ENCODE results near the gene DPP6. TPM values are rescaled to one million over a fixed set of nuclear protein-coding genes. Genes with fewer than 3 reads are reported as not detected.

DPP6 gene
- total RNA-seq, 2 experiments from 2014 or later, result not detected

GRCh38 chr7:154623399-154623798, 571.2 kb downstream of the DPP6 start:
- H3K4me3 Mint-ChIP-seq, result no peak overlapping the region
- CTCF ChIA-PET, result no interaction called here
- peaks cover 2% of the 10 kb centered on the region for H3K9me3 Mint-ChIP-seq
- no peaks in the 10 kb centered on the region for H3K36me3 Mint-ChIP-seq
- POLR2A ChIA-PET, result no interaction called here
- no peaks in the 10 kb centered on the region for H3K4me1 Mint-ChIP-seq (ENCODE audit: low read depth)
- no peaks in the 10 kb centered on the region for H3K27me3 Mint-ChIP-seq
- intact Hi-C loops (cut with micrococcal nuclease), result no loop called here
- no peak overlapping the region for H3K27ac Mint-ChIP-seq
- no peak for DNase-seq

- ChIA-PET CTCF (no interaction called here), POLR2A (no interaction called here)
- Mint-ChIP-seq H3K27ac (no peak overlapping the region), H3K4me3 (no peak overlapping the region), H3K9me3 (peaks cover 6% of the 10 kb centered on the region), H3K4me1 (ENCODE audit: low read depth) (no peaks in the 10 kb centered on the region), H3K27me3 (no peaks in the 10 kb centered on the region), H3K36me3 (no peaks in the 10 kb centered on the region)
- no peak for DNase-seq
- intact Hi-C loops (cut with micrococcal nuclease), result no loop called here
These were observed 575.6 kb downstream of the DPP6 start for GRCh38 chr7:154627646-154628290.

- Mint-ChIP-seq H3K27me3 (no peaks in the 10 kb centered on the region), H3K27ac (no peak overlapping the region), H3K36me3 (no peaks in the 10 kb centered on the region), H3K9me3 (peaks cover 6% of the 10 kb centered on the region), H3K4me1 (ENCODE audit: low read depth) (no peaks in the 10 kb centered on the region), H3K4me3 (no peak overlapping the region)
- CTCF ChIA-PET, result no interaction called here
- no peak for DNase-seq
- POLR2A ChIA-PET, result no interaction called here
- intact Hi-C loops (cut with micrococcal nuclease), result no loop called here
These were observed 576.4 kb downstream of the DPP6 start for GRCh38 chr7:154628556-154628955.

- POLR2A ChIA-PET, result no interaction called here
- no peak for DNase-seq
- H3K4me1 Mint-ChIP-seq (ENCODE audit: low read depth), result no peaks in the 10 kb centered on the region
- no peak overlapping the region for H3K27ac Mint-ChIP-seq
- H3K27me3 Mint-ChIP-seq, result no peaks in the 10 kb centered on the region
- peaks cover 9% of the 10 kb centered on the region for H3K9me3 Mint-ChIP-seq
- H3K4me3 Mint-ChIP-seq, result no peak overlapping the region
- intact Hi-C loops (cut with micrococcal nuclease), result no loop called here
- H3K36me3 Mint-ChIP-seq, result no peaks in the 10 kb centered on the region
- CTCF ChIA-PET, result no interaction called here
These were observed 579.0 kb downstream of the DPP6 start for GRCh38 chr7:154631162-154631561.

- no peaks in the 10 kb centered on the region for H3K27me3 Mint-ChIP-seq
- no peaks in the 10 kb centered on the region for H3K36me3 Mint-ChIP-seq
- H3K9me3 Mint-ChIP-seq, result peaks cover 11% of the 10 kb centered on the region
- no peak for DNase-seq
- intact Hi-C loops (cut with micrococcal nuclease), result no loop called here
- H3K4me3 Mint-ChIP-seq, result no peak overlapping the region
- ChIA-PET POLR2A (no interaction called here), CTCF (no interaction called here)
- no peaks in the 10 kb centered on the region for H3K4me1 Mint-ChIP-seq (ENCODE audit: low read depth)
- no peak overlapping the region for H3K27ac Mint-ChIP-seq
These were observed 581.4 kb downstream of the DPP6 start for GRCh38 chr7:154633641-154634040.

GRCh38 chr7:154638286-154638685, 586.1 kb downstream of the DPP6 start:
- CTCF ChIA-PET, result no interaction called here
- Mint-ChIP-seq H3K27me3 (no peaks in the 10 kb centered on the region), H3K9me3 (peaks cover 7% of the 10 kb centered on the region), H3K4me1 (ENCODE audit: low read depth) (no peaks in the 10 kb centered on the region), H3K4me3 (no peak overlapping the region), H3K36me3 (no peaks in the 10 kb centered on the region), H3K27ac (no peak overlapping the region)
- POLR2A ChIA-PET, result no interaction called here
- intact Hi-C loops (cut with micrococcal nuclease), result no loop called here
- DNase-seq, result no peak

- Mint-ChIP-seq H3K27ac (no peak overlapping the region), H3K4me3 (no peak overlapping the region), H3K4me1 (ENCODE audit: low read depth) (no peaks in the 10 kb centered on the region), H3K9me3 (peaks cover 7% of the 10 kb centered on the region), H3K36me3 (no peaks in the 10 kb centered on the region), H3K27me3 (no peaks in the 10 kb centered on the region)
- no peak for DNase-seq
- POLR2A ChIA-PET, result no interaction called here
- CTCF ChIA-PET, result interaction anchor here (0.6 kb wide), 1 partner anchor 32 kb away, joined by 3 read pairs; no protein-coding TSS in a partner anchor
- intact Hi-C loops (cut with micrococcal nuclease), result no loop called here
These were observed 588.2 kb downstream of the DPP6 start for GRCh38 chr7:154640266-154640865.

GRCh38 chr7:154640917-154641316, 588.7 kb downstream of the DPP6 start:
- POLR2A ChIA-PET, result no interaction called here
- H3K4me1 Mint-ChIP-seq (ENCODE audit: low read depth), result no peaks in the 10 kb centered on the region
- no peaks in the 10 kb centered on the region for H3K36me3 Mint-ChIP-seq
- no peaks in the 10 kb centered on the region for H3K27me3 Mint-ChIP-seq
- no peak for DNase-seq
- CTCF ChIA-PET, result interaction anchor here (0.6 kb wide), 1 partner anchor 32 kb away, joined by 3 read pairs; no protein-coding TSS in a partner anchor
- H3K4me3 Mint-ChIP-seq, result no peak overlapping the region
- peaks cover 6% of the 10 kb centered on the region for H3K9me3 Mint-ChIP-seq
- intact Hi-C loops (cut with micrococcal nuclease), result no loop called here
- no peak overlapping the region for H3K27ac Mint-ChIP-seq

- H3K36me3 Mint-ChIP-seq, result no peaks in the 10 kb centered on the region
- H3K9me3 Mint-ChIP-seq, result no peaks in the 10 kb centered on the region
- H3K27ac Mint-ChIP-seq, result no peak overlapping the region
- ChIA-PET POLR2A (no interaction called here), CTCF (no interaction called here)
- no peak overlapping the region for H3K4me3 Mint-ChIP-seq
- H3K27me3 Mint-ChIP-seq, result no peaks in the 10 kb centered on the region
- no peaks in the 10 kb centered on the region for H3K4me1 Mint-ChIP-seq (ENCODE audit: low read depth)
- DNase-seq, result no peak
- intact Hi-C loops (cut with micrococcal nuclease), result no loop called here
These were observed 592.2 kb downstream of the DPP6 start for GRCh38 chr7:154644366-154644765.

GRCh38 chr7:154646126-154647013, 594.2 kb downstream of the DPP6 start:
- Mint-ChIP-seq H3K27me3 (no peaks in the 10 kb centered on the region), H3K36me3 (no peaks in the 10 kb centered on the region)
- POLR2A ChIA-PET, result interaction anchor here (0.6 kb wide), 1 partner anchor 9 kb away, joined by 3 read pairs; no protein-coding TSS in a partner anchor

GRCh38 chr7:154647625-154648024, 595.4 kb downstream of the DPP6 start:
- intact Hi-C loops (cut with micrococcal nuclease), result no loop called here
- no peaks in the 10 kb centered on the region for H3K36me3 Mint-ChIP-seq
- no peak overlapping the region for H3K27ac Mint-ChIP-seq
- H3K9me3 Mint-ChIP-seq, result peaks cover 5% of the 10 kb centered on the region
- ChIA-PET POLR2A (no interaction called here), CTCF (no interaction called here)
- H3K27me3 Mint-ChIP-seq, result no peaks in the 10 kb centered on the region
- no peak overlapping the region for H3K4me3 Mint-ChIP-seq
- no peaks in the 10 kb centered on the region for H3K4me1 Mint-ChIP-seq (ENCODE audit: low read depth)
- DNase-seq, result no peak

More at GRCh38 chr7:154646126-154647013, 594.2 kb downstream of the DPP6 start:
- Mint-ChIP-seq H3K9me3 (peaks cover 5% of the 10 kb centered on the region), H3K4me1 (ENCODE audit: low read depth) (no peaks in the 10 kb centered on the region), H3K27ac (no peak overlapping the region), H3K4me3 (no peak overlapping the region)
- intact Hi-C loops (cut with micrococcal nuclease), result no loop called here
- DNase-seq, result no peak
- CTCF ChIA-PET, result no interaction called here

GRCh38 chr7:154649015-154649414, 596.8 kb downstream of the DPP6 start:
- intact Hi-C loops (cut with micrococcal nuclease), result no loop called here
- H3K4me3 Mint-ChIP-seq, result no peak overlapping the region
- DNase-seq, result no peak
- POLR2A ChIA-PET, result no interaction called here
- H3K27ac Mint-ChIP-seq, result no peak overlapping the region
- H3K9me3 Mint-ChIP-seq, result peaks cover 5% of the 10 kb centered on the region
- no peaks in the 10 kb centered on the region for H3K27me3 Mint-ChIP-seq
- H3K36me3 Mint-ChIP-seq, result no peaks in the 10 kb centered on the region
- H3K4me1 Mint-ChIP-seq (ENCODE audit: low read depth), result no peaks in the 10 kb centered on the region
- CTCF ChIA-PET, result no interaction called here
